CD4-positive, alpha-beta T cell treated with Interleukin-6 at 100 ng/mL for 8 hours (primary cell): ENCODE results near the gene GASK1B.

Experiments used
- DNase-seq: peaks from one replicate; pipeline ENCODE4 v3.0.0-alpha.2; 2020; ENCODE audit warnings: mixed read lengths, low spot score

The GASK1B gene

GRCh38 chr4:158139086-158139485 is 33.7 kb downstream of the GASK1B start:
- DNase-seq, result no peak

GRCh38 chr4:158134222-158134621 is 38.6 kb downstream of the GASK1B start:
- no peak for DNase-seq

GRCh38 chr4:158133551-158133950 is 39.3 kb downstream of the GASK1B start:
- DNase-seq, result no peak

DNA sequence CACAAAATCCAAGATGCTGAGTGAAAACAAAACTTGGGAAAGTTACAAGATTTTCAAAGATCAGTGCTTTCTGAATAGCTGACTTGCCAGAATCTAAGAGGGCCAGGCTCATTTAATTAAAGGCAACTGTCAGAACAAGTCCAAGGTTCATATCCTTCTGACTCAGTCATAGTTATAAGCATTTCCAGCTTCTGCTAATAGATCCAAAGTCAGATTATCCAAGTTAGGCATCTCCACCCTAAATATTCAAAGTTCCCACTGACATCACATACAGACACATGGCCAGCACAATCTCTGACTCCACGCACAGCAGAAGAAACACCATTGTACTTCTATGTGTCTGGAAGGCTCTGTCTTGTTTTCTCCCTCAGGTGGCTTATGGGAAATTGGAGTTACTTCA is 41.8 kb downstream of the GASK1B start:
- no peak for DNase-seq

GRCh38 chr4:158130204-158130603 is 42.6 kb downstream of the GASK1B start:
- DNase-seq, result no peak

- no peak for DNase-seq
Observed at GRCh38 chr4:158129694-158130093, 43.1 kb downstream of the GASK1B start.

DNA sequence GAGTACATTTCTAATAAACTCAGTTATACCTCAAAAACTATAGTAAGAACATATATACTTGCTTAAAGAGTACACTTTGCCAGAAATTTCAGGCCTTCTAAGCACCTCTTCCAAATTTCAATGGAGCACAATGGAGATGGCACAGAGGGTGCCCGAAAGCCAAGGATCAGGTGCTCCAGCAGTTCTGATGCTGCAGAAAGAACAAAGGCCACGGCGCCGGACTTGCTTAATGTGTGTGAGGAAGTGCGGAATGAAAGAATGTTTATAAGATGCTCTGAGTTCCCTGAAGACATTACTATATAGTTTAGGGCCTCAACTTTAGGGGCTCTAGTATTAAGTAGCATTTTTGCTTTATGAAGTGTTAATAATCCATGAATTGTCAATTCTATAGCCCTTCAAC is 44.3 kb downstream of the GASK1B start:
- DNase-seq, result no peak

DNA sequence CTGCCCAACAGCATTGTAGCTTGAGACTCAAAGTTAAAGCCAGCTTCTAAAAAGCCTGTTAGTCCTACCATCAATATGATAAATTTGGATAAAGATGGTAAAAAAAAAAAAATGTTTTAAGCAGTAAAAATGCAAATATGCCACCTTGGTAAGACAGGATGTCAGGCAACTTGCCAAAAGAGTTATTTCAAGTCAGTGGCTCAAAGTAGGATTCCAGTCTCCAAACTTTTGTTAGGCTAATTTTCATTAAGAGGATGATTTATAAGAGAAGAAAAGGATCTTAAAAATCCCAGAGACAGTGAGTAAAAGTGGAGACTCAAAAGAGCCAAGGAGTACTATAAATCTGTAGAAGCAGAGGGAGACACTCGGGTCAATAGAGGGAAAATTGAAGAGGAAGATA is 47.5 kb downstream of the GASK1B start:
- no peak for DNase-seq
